HG03469 (cell line): ENCODE results near the gene CDH5.

Experiments
- ATAC-seq: cut with Tn5 transposase; IDR thresholded peaks from one replicate; pipeline ENCODE4 v1.9.1; 2021; ENCODE audit warnings: mild to moderate bottlenecking, moderate library complexity, moderate number of reproducible peaks; ENCODE audit not compliant: unreplicated experiment

CDH5 gene

GRCh38 chr16:66373667-66374066 is 7.2 kb downstream of the CDH5 start:
- ATAC-seq: no peak

- no peak for ATAC-seq
Measured at GRCh38 chr16:66374176-66374575, 7.7 kb downstream of the CDH5 start.

GRCh38 chr16:66375451-66375850 is 9.0 kb downstream of the CDH5 start:
- no peak for ATAC-seq

GRCh38 chr16:66376114-66376513 is 9.6 kb downstream of the CDH5 start:
- ATAC-seq: no peak

- ATAC-seq: no peak
Measured at GRCh38 chr16:66376577-66377305, 10.2 kb downstream of the CDH5 start.

GRCh38 chr16:66377324-66377723 is 10.8 kb downstream of the CDH5 start:
- ATAC-seq: no peak

GRCh38 chr16:66378741-66379570 is 12.5 kb downstream of the CDH5 start:
- no peak for ATAC-seq

GRCh38 chr16:66379571-66379941 is 13.1 kb downstream of the CDH5 start:
- no peak for ATAC-seq

- no peak for ATAC-seq
Measured at GRCh38 chr16:66380421-66380820, 13.9 kb downstream of the CDH5 start.

- no peak for ATAC-seq
Measured at GRCh38 chr16:66381585-66382170, 15.2 kb downstream of the CDH5 start.

- ATAC-seq: no peak
Measured at GRCh38 chr16:66382171-66382965, 15.9 kb downstream of the CDH5 start.

GRCh38 chr16:66382966-66383299 is 16.4 kb downstream of the CDH5 start:
- ATAC-seq: no peak

GRCh38 chr16:66383551-66383950 is 17.1 kb downstream of the CDH5 start:
- no peak for ATAC-seq

- ATAC-seq: no peak
Measured at GRCh38 chr16:66385415-66385814, 18.9 kb downstream of the CDH5 start.

GRCh38 chr16:66386629-66387622 is 20.4 kb downstream of the CDH5 start:
- ATAC-seq: no peak

GRCh38 chr16:66387817-66388332 is 21.4 kb downstream of the CDH5 start:
- no peak for ATAC-seq

- no peak for ATAC-seq
Measured at GRCh38 chr16:66388350-66389139, 22.1 kb downstream of the CDH5 start.

GRCh38 chr16:66389256-66390176 is 23.0 kb downstream of the CDH5 start:
- ATAC-seq: no peak
